ENCODE measurements around the gene MSL1. TPM values are rescaled to one million over a fixed set of nuclear protein-coding genes. Genes with fewer than 3 reads are reported as not detected.

The MSL1 gene
- total and polyA plus RNA-seq, 8 donors = 21.0 to 105 (median 33.5) TPM

DNA sequence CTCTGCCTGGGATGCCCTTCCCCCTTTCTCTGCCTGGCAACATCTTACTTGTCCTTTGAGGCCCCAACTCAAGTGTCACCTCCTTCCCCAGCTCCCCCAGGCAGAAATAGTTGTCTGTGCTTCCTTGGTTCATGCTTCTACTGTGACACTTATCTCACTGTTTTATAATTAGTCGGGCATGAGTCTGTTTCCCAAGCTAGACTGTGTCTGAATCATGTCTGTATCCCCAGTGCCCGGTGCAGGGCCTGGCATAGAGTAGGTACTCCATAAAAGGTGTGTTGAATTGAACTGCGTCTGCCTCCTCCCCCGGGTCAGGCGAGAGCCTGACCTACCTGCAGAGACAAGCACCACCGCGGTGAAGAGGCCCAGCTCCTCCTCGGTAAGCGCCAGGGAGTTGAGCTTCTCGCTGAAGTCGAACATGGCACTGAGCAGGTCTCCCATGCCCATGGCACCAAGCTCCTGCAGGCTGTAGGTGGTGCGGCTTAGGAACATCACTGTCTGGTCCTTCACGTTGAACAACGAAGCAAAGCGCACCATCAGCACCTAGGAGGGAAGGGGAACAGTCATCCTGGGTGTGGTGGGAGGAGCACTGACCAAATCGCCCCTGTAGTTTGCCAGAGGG is 28.1 kb upstream of the MSL1 start:
- H3K4me3 ChIP-seq = no peak overlapping the region
- no peak for FAIRE-seq
- H3K36me3 ChIP-seq = peaks cover 0 to 43% (median 31%) of the 10 kb centered on the region in 3 donors
- WGBS, 2 donors = 70 to 73% methylated on average over 16 of the region's 16 CpGs
- H3K4me1 ChIP-seq = peaks cover 11 to 23% (median 19%) of the 10 kb centered on the region in 3 donors
- TF ChIP-seq, protein P1, sequence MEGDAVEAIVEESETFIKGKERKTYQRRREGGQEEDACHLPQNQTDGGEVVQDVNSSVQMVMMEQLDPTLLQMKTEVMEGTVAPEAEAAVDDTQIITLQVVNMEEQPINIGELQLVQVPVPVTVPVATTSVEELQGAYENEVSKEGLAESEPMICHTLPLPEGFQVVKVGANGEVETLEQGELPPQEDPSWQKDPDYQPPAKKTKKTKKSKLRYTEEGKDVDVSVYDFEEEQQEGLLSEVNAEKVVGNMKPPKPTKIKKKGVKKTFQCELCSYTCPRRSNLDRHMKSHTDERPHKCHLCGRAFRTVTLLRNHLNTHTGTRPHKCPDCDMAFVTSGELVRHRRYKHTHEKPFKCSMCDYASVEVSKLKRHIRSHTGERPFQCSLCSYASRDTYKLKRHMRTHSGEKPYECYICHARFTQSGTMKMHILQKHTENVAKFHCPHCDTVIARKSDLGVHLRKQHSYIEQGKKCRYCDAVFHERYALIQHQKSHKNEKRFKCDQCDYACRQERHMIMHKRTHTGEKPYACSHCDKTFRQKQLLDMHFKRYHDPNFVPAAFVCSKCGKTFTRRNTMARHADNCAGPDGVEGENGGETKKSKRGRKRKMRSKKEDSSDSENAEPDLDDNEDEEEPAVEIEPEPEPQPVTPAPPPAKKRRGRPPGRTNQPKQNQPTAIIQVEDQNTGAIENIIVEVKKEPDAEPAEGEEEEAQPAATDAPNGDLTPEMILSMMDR (IDR thresholded peaks at IDR 0.05) = no peak
- no peaks in the 10 kb centered on the region for H3K9me3 ChIP-seq
- intact Hi-C loops (cut with DNase I) = no loop called here
- peak in 1 of 6 donors; percentile 42 for DNase-seq
- H3K27ac ChIP-seq = peak overlapping the region in 1 of 4 donors; percentile 5
- H3K27me3 ChIP-seq = no peaks in the 10 kb centered on the region
- no peak for ATAC-seq

DNA sequence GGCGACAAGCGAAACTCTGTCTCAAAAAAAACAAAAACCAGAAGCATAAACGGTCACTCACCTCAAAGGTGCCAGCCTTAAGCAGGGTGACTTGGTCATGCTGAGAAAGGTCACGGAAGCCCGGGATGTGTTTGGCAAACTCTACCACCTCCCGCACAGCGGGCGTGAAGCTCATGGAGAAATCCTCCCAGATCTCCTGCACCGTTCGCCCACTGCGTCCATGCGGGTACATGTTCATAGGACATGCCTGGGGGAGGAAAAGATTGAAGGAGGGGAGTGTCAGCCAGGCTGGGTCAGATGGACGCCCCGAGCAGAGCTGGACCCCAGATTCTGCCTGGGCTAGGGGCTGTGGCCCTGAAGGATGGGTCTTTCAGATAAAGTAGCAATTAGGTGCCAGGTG is 26.9 kb upstream of the MSL1 start:
- intact Hi-C loops (cut with DNase I) = no loop called here
- FAIRE-seq (no peak), DNase-seq (peak in 1 of 6 donors; percentile 58), ATAC-seq (no peak)
- TF ChIP-seq, protein P1 (IDR thresholded peaks at IDR 0.05) = no peak
- H3K27ac ChIP-seq = peak overlapping the region in 1 of 4 donors; percentile 5
- H3K4me3 ChIP-seq = no peak overlapping the region
- no peaks in the 10 kb centered on the region for H3K9me3 ChIP-seq
- peaks cover 0 to 42% (median 31%) of the 10 kb centered on the region in 3 donors for H3K36me3 ChIP-seq
- H3K27me3 ChIP-seq = no peaks in the 10 kb centered on the region
- H3K4me1 ChIP-seq = peaks cover 11 to 23% (median 20%) of the 10 kb centered on the region in 3 donors
- 81 to 84% methylated on average over 14 of the region's 14 CpGs for WGBS, 2 donors

DNA sequence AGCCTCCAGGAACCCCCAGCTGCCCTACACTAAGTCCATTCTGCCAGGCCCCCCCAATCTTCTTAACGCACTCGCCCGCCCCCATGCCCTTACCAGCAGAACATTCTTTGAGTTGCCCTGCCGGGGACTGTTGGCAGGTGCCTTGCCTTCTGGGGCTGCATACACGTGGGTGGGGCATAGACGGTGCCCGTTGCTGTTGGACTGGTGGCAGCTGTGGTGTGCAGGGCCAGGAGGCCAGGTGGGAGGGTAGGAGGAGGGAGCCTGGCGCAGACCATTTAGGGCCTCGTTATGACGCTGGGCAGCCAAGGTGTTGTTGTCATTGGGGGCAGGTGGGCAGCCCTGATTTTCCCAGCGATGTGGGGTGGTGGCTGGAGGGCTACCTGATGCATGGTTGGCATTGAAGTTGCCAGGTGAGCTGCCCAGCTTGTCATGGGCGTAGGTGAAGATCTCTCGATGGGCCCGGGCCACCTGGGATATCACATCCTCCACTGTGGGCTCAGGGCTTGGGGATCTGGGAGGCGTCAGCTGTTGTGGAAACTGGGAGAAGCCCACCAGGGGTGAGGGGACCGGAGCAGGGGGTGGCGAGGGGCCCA is 26.3 kb upstream of the MSL1 start:
- Histone ChIP-seq H3K27me3 (no peaks in the 10 kb centered on the region), H3K4me3 (no peak overlapping the region), H3K9me3 (no peaks in the 10 kb centered on the region), H3K27ac (peak overlapping the region in 1 of 4 donors; percentile 5), H3K4me1 (peaks cover 11 to 23% (median 20%) of the 10 kb centered on the region in 3 donors), H3K36me3 (peaks cover 0 to 42% (median 31%) of the 10 kb centered on the region in 3 donors)
- peak in 1 of 6 donors; percentile 62 for DNase-seq
- WGBS, 2 donors = 53% methylated on average over 17 of the region's 17 CpGs
- no peak for ATAC-seq
- intact Hi-C loops (cut with DNase I) = no loop called here
- TF ChIP-seq, protein P1 (IDR thresholded peaks at IDR 0.05) = no peak
- FAIRE-seq = no peak

DNA sequence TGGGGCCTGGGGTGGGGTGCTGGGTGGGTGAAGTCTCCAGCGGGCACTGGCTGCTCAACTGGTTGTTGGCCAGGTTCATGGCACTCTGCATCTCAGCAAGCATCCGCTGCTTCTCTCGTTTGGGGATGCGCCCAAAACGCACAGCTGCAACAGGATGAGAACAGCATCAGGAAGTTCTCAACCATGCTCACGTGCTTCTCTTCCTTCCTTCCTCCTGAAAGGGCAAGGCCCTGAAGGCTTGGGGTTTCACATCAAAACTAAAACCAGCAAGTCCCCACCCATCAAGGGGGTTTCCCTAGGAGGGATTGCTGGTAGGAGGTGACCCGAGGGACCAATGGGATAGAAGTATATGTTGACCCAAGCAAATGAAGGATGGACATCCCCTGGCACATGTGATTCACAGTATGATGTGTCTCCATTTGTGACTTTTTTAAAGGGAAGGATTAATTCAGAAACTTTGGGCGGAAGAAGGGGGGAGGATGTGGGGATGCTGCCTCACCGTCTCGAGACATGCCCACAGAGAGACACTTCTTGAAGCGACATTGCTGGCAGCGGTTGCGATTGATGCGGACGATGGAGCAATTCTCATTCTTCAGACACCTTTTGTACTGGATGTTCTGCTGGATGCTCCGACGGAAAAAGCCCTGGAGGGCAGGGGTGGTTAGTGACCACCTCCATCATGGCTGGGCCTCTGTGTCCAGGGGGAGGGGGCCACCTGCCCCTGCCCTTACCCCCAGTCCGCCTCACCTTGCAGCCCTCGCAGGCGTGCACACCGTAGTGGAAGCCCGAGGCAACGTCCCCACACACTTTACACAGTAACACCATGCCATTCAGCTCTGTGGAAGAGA is 25.6 kb upstream of the MSL1 start:
- no peaks in the 10 kb centered on the region for H3K27me3 ChIP-seq
- peak overlapping the region in 2 of 4 donors; percentile 94 to 96 for H3K27ac ChIP-seq
- DNase-seq (peak in 1 of 6 donors; percentile 53), ATAC-seq (no peak), FAIRE-seq (no peak)
- H3K9me3 ChIP-seq = no peaks in the 10 kb centered on the region
- H3K36me3 ChIP-seq = peaks cover 0 to 42% (median 31%) of the 10 kb centered on the region in 3 donors
- WGBS, 2 donors = 71 to 74% methylated on average over 23 of the region's 23 CpGs
- TF ChIP-seq, protein P1 (IDR thresholded peaks at IDR 0.05) = no peak
- intact Hi-C loops (cut with DNase I) = no loop called here
- H3K4me1 ChIP-seq = peaks cover 16 to 24% (median 20%) of the 10 kb centered on the region in 3 donors
- peak overlapping the region in 1 of 4 donors; percentile 18 for H3K4me3 ChIP-seq

All from pancreas (tissue), 10 donors.